ENCODE measurements around the gene GPSM3.

The GPSM3 gene

DNA sequence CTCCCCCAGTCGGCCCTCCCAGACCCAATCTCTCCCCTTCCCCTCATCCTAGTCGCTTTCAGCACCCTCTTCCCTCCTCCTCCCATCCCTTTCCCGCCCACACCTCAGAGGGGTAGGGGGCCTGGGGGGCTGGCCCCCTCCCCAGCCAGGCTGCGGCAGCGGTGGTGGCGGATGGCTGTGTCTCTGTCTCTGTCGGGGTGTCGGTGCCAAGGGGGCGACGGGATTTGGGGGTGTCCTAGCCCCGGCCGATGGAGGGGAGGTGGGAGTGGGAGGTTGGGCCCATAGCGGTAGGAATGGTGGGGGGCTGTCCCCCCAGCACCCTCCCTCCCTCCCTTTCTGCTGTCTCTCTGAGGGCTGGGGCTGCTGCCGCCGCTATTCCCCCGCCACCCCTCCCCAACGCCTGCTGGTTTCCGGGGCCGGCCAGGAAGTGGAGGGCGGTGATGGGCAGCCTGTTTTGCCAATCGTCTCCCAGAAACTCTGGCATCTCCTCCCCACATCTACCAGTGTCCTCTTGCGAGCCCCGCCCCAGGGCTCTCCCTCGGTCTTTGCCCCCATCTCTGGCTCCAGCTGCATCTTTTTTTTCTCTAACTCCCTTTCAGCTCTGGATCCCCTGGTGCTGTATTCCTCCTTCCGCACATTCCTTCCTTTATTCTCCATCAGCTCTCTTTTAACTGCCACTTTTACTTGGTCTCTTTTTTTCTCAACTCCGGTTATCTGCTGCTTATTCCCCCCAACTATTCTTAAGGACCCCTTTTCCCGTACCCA, 16.6 kb downstream of the GPSM3 start, which contains the start of gene AGPAT1:
TSS of gene AGPAT1 (minus strand) at position 374 of the 765 bp plus-strand sequence. CDS start 4,588 bp downstream, outside the sequence.
- Histone ChIP-seq H3K36me3 (ENCODE audit: control insufficient read depth, insufficient read depth, low read length) (peaks cover 10% of the 10 kb centered on the region), H3K9ac (ENCODE audit: low read depth, low read length) (peak within 1 kb of the TSS; percentile 93), H3K4me1 (ENCODE audit: control insufficient read depth, insufficient read depth, low read length) (peaks cover 10% of the 10 kb centered on the region), H3K9me3 (ENCODE audit: control insufficient read depth, insufficient read depth, low read length) (no peaks in the 10 kb centered on the region), H3K4me3 (ENCODE audit: low read depth, low read length) (peak within 1 kb of the TSS; percentile 95), H3K27me3 (ENCODE audit: control insufficient read depth, insufficient read depth, low read length) (no peaks in the 10 kb centered on the region)

DNA sequence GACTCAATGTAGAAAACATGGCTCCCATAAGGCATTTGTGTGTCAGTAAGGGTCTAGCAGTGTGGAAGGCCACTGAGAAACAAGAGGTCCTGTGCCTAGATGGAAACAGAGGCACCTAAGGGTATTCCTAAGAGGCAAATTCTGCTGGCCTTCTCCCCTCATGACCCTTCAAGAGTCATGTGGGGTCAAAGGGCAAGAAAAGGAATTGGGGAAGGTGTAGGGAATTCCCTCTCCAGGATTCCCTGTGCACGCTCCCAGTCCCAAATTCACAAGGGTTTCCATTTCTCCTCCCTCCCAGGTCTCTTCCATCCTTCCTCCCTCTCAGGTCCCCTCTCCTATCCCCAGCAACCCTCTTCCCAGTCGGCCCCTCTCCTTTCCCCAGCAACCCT, 17.1 kb downstream of the GPSM3 start:
- Histone ChIP-seq H3K27me3 (ENCODE audit: control insufficient read depth, insufficient read depth, low read length) (no peaks in the 10 kb centered on the region), H3K9ac (ENCODE audit: low read depth, low read length) (peak overlapping the region; percentile 87), H3K36me3 (ENCODE audit: control insufficient read depth, insufficient read depth, low read length) (peaks cover 14% of the 10 kb centered on the region), H3K9me3 (ENCODE audit: control insufficient read depth, insufficient read depth, low read length) (no peaks in the 10 kb centered on the region), H3K4me3 (ENCODE audit: low read depth, low read length) (peak overlapping the region; percentile 93), H3K4me1 (ENCODE audit: control insufficient read depth, insufficient read depth, low read length) (peaks cover 10% of the 10 kb centered on the region)

GRCh38 chr6:32174416-32174815, 18.0 kb downstream of the GPSM3 start:
- peaks cover 9% of the 10 kb centered on the region for H3K4me1 ChIP-seq (ENCODE audit: control insufficient read depth, insufficient read depth, low read length)
- no peak overlapping the region for H3K9ac ChIP-seq (ENCODE audit: low read depth, low read length)
- H3K36me3 ChIP-seq (ENCODE audit: control insufficient read depth, insufficient read depth, low read length) = peaks cover 17% of the 10 kb centered on the region
- H3K9me3 ChIP-seq (ENCODE audit: control insufficient read depth, insufficient read depth, low read length) = no peaks in the 10 kb centered on the region
- H3K27me3 ChIP-seq (ENCODE audit: control insufficient read depth, insufficient read depth, low read length) = no peaks in the 10 kb centered on the region
- peak overlapping the region; percentile 93 for H3K4me3 ChIP-seq (ENCODE audit: low read depth, low read length)

DNA sequence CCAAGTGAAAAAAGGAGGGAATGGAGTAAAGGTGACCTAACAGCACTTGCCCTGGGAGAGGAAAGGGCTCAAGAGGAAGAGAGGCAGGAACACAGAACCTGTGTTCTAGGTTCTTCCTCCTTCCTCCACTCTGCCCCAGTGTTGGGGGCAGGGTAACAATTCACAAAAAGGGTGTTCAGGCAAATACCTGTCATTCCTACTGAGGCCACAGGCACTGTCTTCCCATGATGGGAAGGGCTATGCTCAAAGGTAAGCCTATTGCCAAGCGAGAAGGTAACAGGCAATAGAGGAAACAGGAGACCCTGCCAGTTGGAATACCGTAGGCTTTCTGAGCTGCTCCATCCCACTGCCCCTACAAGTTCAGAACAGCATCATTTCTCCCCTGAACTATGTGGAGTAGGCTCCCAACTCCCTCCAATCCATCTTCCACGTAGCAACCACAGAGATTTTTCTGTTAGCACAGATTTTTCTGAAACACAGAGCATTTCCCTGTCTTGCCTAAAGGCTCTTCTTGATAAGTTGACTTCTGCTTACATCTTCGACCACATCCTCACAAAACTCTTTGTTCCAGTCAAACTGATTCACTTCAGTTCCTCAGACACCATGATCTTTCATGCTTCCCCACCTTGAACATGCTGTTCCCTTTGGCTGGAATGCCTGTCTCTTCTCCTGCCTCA, 19.3 kb downstream of the GPSM3 start:
- Histone ChIP-seq H3K9me3 (ENCODE audit: control insufficient read depth, insufficient read depth, low read length) (no peaks in the 10 kb centered on the region), H3K9ac (ENCODE audit: low read depth, low read length) (no peak overlapping the region), H3K4me1 (ENCODE audit: control insufficient read depth, insufficient read depth, low read length) (peaks cover 5% of the 10 kb centered on the region), H3K27me3 (ENCODE audit: control insufficient read depth, insufficient read depth, low read length) (no peaks in the 10 kb centered on the region), H3K4me3 (ENCODE audit: low read depth, low read length) (no peak overlapping the region), H3K36me3 (ENCODE audit: control insufficient read depth, insufficient read depth, low read length) (peaks cover 21% of the 10 kb centered on the region)

DNA sequence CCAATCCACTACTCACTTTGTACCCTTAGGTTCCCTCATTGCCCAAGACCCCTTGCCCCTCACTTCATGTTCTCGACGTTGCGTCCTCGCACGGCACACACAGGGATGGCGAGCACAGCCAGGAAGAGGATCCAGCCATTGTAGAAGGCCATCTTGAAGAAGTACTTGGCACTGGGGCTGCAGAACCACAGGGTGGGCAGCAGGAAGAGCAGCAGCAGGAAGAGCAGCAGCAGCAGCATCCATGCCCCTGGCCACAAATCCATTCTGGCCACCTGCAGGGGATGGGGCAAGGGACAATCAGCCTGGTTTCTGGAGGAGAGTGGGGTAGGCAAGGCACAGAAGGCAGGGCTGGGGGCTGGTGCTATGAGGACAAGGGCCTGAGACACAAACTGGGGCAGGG, 21.2 kb downstream of the GPSM3 start:
- Histone ChIP-seq H3K4me3 (ENCODE audit: low read depth, low read length) (no peak overlapping the region), H3K9me3 (ENCODE audit: control insufficient read depth, insufficient read depth, low read length) (no peaks in the 10 kb centered on the region), H3K9ac (ENCODE audit: low read depth, low read length) (no peak overlapping the region), H3K36me3 (ENCODE audit: control insufficient read depth, insufficient read depth, low read length) (peaks cover 21% of the 10 kb centered on the region), H3K4me1 (ENCODE audit: control insufficient read depth, insufficient read depth, low read length) (peaks cover 9% of the 10 kb centered on the region), H3K27me3 (ENCODE audit: control insufficient read depth, insufficient read depth, low read length) (no peaks in the 10 kb centered on the region)

GRCh38 chr6:32170294-32170693, 22.1 kb downstream of the GPSM3 start:
- no peak overlapping the region for H3K9ac ChIP-seq (ENCODE audit: low read depth, low read length)
- peaks cover 21% of the 10 kb centered on the region for H3K36me3 ChIP-seq (ENCODE audit: control insufficient read depth, insufficient read depth, low read length)
- peaks cover 12% of the 10 kb centered on the region for H3K4me1 ChIP-seq (ENCODE audit: control insufficient read depth, insufficient read depth, low read length)
- H3K27me3 ChIP-seq (ENCODE audit: control insufficient read depth, insufficient read depth, low read length) = no peaks in the 10 kb centered on the region
- no peaks in the 10 kb centered on the region for H3K9me3 ChIP-seq (ENCODE audit: control insufficient read depth, insufficient read depth, low read length)
- no peak overlapping the region for H3K4me3 ChIP-seq (ENCODE audit: low read depth, low read length)

DNA sequence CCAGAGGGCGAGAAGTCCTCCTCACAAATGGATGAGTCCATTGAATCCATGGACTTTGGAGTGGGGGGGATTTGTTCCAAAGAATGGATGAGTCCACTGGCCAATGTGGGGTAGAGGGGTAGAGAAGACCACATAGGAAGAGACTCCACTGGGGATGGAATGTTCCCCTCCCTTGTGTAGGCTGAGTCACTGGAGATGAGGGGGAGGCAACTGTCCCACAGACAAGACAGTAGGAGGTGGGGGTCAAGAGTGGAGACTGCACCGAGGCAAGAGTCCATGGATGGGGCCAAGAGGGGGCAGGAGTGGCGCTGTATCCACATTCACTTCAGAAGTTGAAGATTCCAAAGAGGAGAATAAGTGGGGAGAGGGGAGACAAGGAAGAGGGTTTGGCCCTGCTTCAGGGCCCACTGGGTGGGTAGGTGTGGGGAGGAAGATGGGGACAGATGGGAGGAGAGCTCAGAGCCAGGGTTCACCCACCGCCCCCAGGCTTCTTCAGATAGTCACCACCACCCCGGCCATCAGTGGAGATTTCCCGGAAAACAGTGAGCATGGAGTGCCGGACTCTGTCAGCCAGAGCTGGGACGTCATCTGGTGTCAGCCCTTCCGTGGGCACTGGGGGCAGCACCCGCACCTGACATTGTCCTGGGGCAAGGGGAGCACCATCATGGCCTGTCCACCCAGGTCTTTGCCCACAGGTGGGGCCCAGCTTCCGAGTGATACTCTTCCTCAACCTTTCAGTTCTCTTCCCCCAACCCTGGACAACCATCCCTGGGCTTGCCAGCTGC, 23.4 kb downstream of the GPSM3 start:
- no peaks in the 10 kb centered on the region for H3K27me3 ChIP-seq (ENCODE audit: control insufficient read depth, insufficient read depth, low read length)
- H3K9ac ChIP-seq (ENCODE audit: low read depth, low read length) = no peak overlapping the region
- H3K4me3 ChIP-seq (ENCODE audit: low read depth, low read length) = no peak overlapping the region
- H3K9me3 ChIP-seq (ENCODE audit: control insufficient read depth, insufficient read depth, low read length) = no peaks in the 10 kb centered on the region
- H3K4me1 ChIP-seq (ENCODE audit: control insufficient read depth, insufficient read depth, low read length) = peaks cover 12% of the 10 kb centered on the region
- H3K36me3 ChIP-seq (ENCODE audit: control insufficient read depth, insufficient read depth, low read length) = peaks cover 21% of the 10 kb centered on the region

GRCh38 chr6:32168350-32168749, 24.1 kb downstream of the GPSM3 start:
- Histone ChIP-seq H3K27me3 (ENCODE audit: control insufficient read depth, insufficient read depth, low read length) (no peaks in the 10 kb centered on the region), H3K4me3 (ENCODE audit: low read depth, low read length) (no peak overlapping the region), H3K9ac (ENCODE audit: low read depth, low read length) (no peak overlapping the region), H3K36me3 (ENCODE audit: control insufficient read depth, insufficient read depth, low read length) (peaks cover 21% of the 10 kb centered on the region), H3K9me3 (ENCODE audit: control insufficient read depth, insufficient read depth, low read length) (no peaks in the 10 kb centered on the region), H3K4me1 (ENCODE audit: control insufficient read depth, insufficient read depth, low read length) (peaks cover 9% of the 10 kb centered on the region)

GRCh38 chr6:32167761-32168262, 24.6 kb downstream of the GPSM3 start:
- Histone ChIP-seq H3K4me1 (ENCODE audit: control insufficient read depth, insufficient read depth, low read length) (peaks cover 7% of the 10 kb centered on the region), H3K27me3 (ENCODE audit: control insufficient read depth, insufficient read depth, low read length) (no peaks in the 10 kb centered on the region), H3K4me3 (ENCODE audit: low read depth, low read length) (no peak overlapping the region), H3K9me3 (ENCODE audit: control insufficient read depth, insufficient read depth, low read length) (no peaks in the 10 kb centered on the region), H3K9ac (ENCODE audit: low read depth, low read length) (no peak overlapping the region), H3K36me3 (ENCODE audit: control insufficient read depth, insufficient read depth, low read length) (peaks cover 21% of the 10 kb centered on the region)

- Histone ChIP-seq H3K9ac (ENCODE audit: low read depth, low read length) (peak overlapping the region; percentile 60), H3K4me1 (ENCODE audit: control insufficient read depth, insufficient read depth, low read length) (peaks cover 7% of the 10 kb centered on the region), H3K36me3 (ENCODE audit: control insufficient read depth, insufficient read depth, low read length) (peaks cover 21% of the 10 kb centered on the region), H3K27me3 (ENCODE audit: control insufficient read depth, insufficient read depth, low read length) (no peaks in the 10 kb centered on the region), H3K9me3 (ENCODE audit: control insufficient read depth, insufficient read depth, low read length) (no peaks in the 10 kb centered on the region), H3K4me3 (ENCODE audit: low read depth, low read length) (peak overlapping the region; percentile 37)
Measured at GRCh38 chr6:32167154-32167760, 25.2 kb downstream of the GPSM3 start.

- H3K9me3 ChIP-seq (ENCODE audit: control insufficient read depth, insufficient read depth, low read length) = no peaks in the 10 kb centered on the region
- peak overlapping the region; percentile 37 for H3K4me3 ChIP-seq (ENCODE audit: low read depth, low read length)
- H3K4me1 ChIP-seq (ENCODE audit: control insufficient read depth, insufficient read depth, low read length) = peaks cover 7% of the 10 kb centered on the region
- peaks cover 23% of the 10 kb centered on the region for H3K36me3 ChIP-seq (ENCODE audit: control insufficient read depth, insufficient read depth, low read length)
- no peaks in the 10 kb centered on the region for H3K27me3 ChIP-seq (ENCODE audit: control insufficient read depth, insufficient read depth, low read length)
- H3K9ac ChIP-seq (ENCODE audit: low read depth, low read length) = peak overlapping the region; percentile 60
Measured at GRCh38 chr6:32166411-32167061, 25.9 kb downstream of the GPSM3 start.
